HepG2 (cell line): Measurements from ENCODE around the gene MICAL1. TPM values are rescaled to one million over a fixed set of nuclear protein-coding genes. Genes with fewer than 3 reads are reported as not detected.

ENCODE experiments used
- ATAC-seq: fragments of 200-7000 bp; cut with Tn5 transposase; 3 replicates; pipeline ENCODE4 v1.9.1; 2020; ENCODE audit warnings: mild to moderate bottlenecking, moderate library complexity
- BruUV-seq: library from RNA; stranded (reverse); fragments of 400-500 nt; replicated peaks from 2 replicates; lab custom pipeline; 2021; lab: Mats Ljungman, UMichigan
- CTCF ChIA-PET: fragments of 300-600 bp; formaldehyde crosslinking; extraction: SDS; loops from one replicate; lab custom pipeline; 2021; ENCODE audit warnings: low total read pairs, inconsistent platforms, low intra/inter-chr PET ratio; lab: Yijun Ruan, JAX
- POLR2A ChIA-PET: fragments of 350-600 bp; sonication (Branson Sonifier 250); formaldehyde crosslinking; loops from one replicate; lab custom pipeline; 2020; ENCODE audit warnings: antibody characterized with exemption, inconsistent platforms; lab: Yijun Ruan, JAX
- DNase-seq: peaks from one replicate; pipeline ENCODE4 v3.0.0-alpha.2; 2015; ENCODE audit warnings: low spot score
- FAIRE-seq: peaks from 3 replicates; lab custom pipeline; 2011; peaks lifted over from hg19 to GRCh38; lab: Jason Lieb, UNC
- H2AFZ ChIP-seq: one replicate; pipeline ENCODE4 v1.6.1; 2011; ENCODE audit warnings: low read length, inconsistent platforms
- H3K27ac ChIP-seq: fragments of 300-600 bp; 3 replicates; pipeline ENCODE4 v1.8.0; 2011; ENCODE audit warnings: mixed run types, mild to moderate bottlenecking, mixed read lengths, low read length, inconsistent platforms; ENCODE audit not compliant: insufficient read depth; ENCODE audit errors: extremely low read length
- H3K27me3 ChIP-seq, 2 experiments: fragments of 200-600 bp in 1 of 2; 2 replicates in 1 of 2; 3 replicates in 1 of 2; pipeline versions ENCODE4 v1.6.0 to v1.8.0; 2011; ENCODE audit warnings: low read length in 2 of 2, mild to moderate bottlenecking in 2 of 2, moderate library complexity in 2 of 2, inconsistent platforms in 1 of 2; ENCODE audit not compliant: insufficient read depth in 2 of 2, control insufficient read depth in 1 of 2
- H3K36me3 ChIP-seq, 2 experiments: fragments of 200-600 bp in 1 of 2; replicated peaks in 1 of 2; 2 replicates in 1 of 2; 3 replicates in 1 of 2; pipeline versions ENCODE4 v1.5.1 to v1.8.0; 2011; ENCODE audit warnings: low read length in 2 of 2, inconsistent platforms in 1 of 2; ENCODE audit not compliant: insufficient read depth in 2 of 2, control insufficient read depth in 1 of 2
- H3K4me1 ChIP-seq: 2 replicates; pipeline ENCODE4 v1.5.1; 2012; ENCODE audit warnings: low read length, inconsistent platforms; ENCODE audit not compliant: insufficient read depth
- H3K4me2 ChIP-seq: 2 replicates; pipeline ENCODE4 v1.6.0; 2011; ENCODE audit warnings: low read depth, low read length, inconsistent platforms
- H3K4me3 ChIP-seq, 3 experiments: fragments of 200-600 bp in 1 of 3; sonication (generic), shearing (Covaris generic) in 1 of 3; replicated peaks in 1 of 3; 2 replicates each; pipeline ENCODE4 v1.5.1; 2011 to 2016; ENCODE audit warnings: low read length in 3 of 3, inconsistent platforms in 2 of 3, low read depth in 2 of 3, mild to moderate bottlenecking in 2 of 3, control low read depth in 1 of 3, mixed read lengths in 1 of 3; ENCODE audit not compliant: insufficient read depth in 1 of 3
- H3K79me2 ChIP-seq: one replicate; pipeline ENCODE4 v1.6.1; 2011; ENCODE audit warnings: low read length, inconsistent platforms; ENCODE audit not compliant: insufficient read depth
- H3K9ac ChIP-seq: 2 replicates; pipeline ENCODE4 v1.6.0; 2011; ENCODE audit warnings: mild to moderate bottlenecking, low read depth, low read length, inconsistent platforms; ENCODE audit not compliant: insufficient read depth
- H3K9me3 ChIP-seq: 2 replicates; pipeline ENCODE4 v1.5.1; 2012; ENCODE audit warnings: mild to moderate bottlenecking, low read length
- H4K20me1 ChIP-seq: 2 replicates; pipeline ENCODE4 v1.6.0; 2011; ENCODE audit warnings: inconsistent platforms, mild to moderate bottlenecking, low read length, moderate library complexity; ENCODE audit not compliant: insufficient read depth
- CEBPB ChIP-seq: IDR thresholded peaks from 2 replicates; pipeline ENCODE4 v1.6.1; 2011; ENCODE audit warnings: low read depth, low read length, improper control_type of control experiment, borderline replicate concordance
- NR3C1 ChIP-seq: sonication (generic); formaldehyde crosslinking; IDR thresholded peaks from 2 replicates; pipeline ENCODE4 v1.4.0; 2020; ENCODE audit warnings: missing genetic modification reagents
- SOX5 ChIP-seq: IDR thresholded peaks from 2 replicates; pipeline ENCODE4 v1.6.1; 2016; ENCODE audit warnings: borderline replicate concordance
- ZKSCAN5 ChIP-seq: sonication (generic); formaldehyde crosslinking; IDR thresholded peaks from 2 replicates; pipeline ENCODE4 v1.5.1; 2020; ENCODE audit warnings: mild to moderate bottlenecking, missing genetic modification reagents
- ZNF7 ChIP-seq: IDR thresholded peaks from 2 replicates; pipeline ENCODE4 v1.6.1; 2016; ENCODE audit warnings: missing biosample characterization, missing genetic modification reagents
- ZNF773 ChIP-seq: sonication (generic); formaldehyde crosslinking; IDR thresholded peaks from 2 replicates; pipeline ENCODE4 v1.4.0; 2020; ENCODE audit warnings: missing genetic modification reagents, borderline replicate concordance
- WGBS: methylation state at CpG from one replicate; pipeline ENCODE4 v1.1.6; 2017; ENCODE audit warnings: low lambda C conversion rate; 5-methylcytosine and 5-hydroxymethylcytosine counted together
- in situ Hi-C: cut with HindIII; loops from 2 replicates; pipeline ENCODE4 v1.10.0; 2017; ENCODE audit warnings: low pct_unique_long_range_greater_than_20kb; ENCODE audit not compliant: extremely low pct_ligation_motif_present
- intact Hi-C: fragments of 100-400 bp; cut with micrococcal nuclease; formaldehyde crosslinking; loops from one replicate; pipeline ENCODE4 v1.10.0; 2022; ENCODE audit not compliant: unreplicated experiment
- polyA plus RNA-seq, 8 experiments: library from polyadenylated mRNA; depleted of rRNA in 3 of 8; stranded (reverse) in 7 of 8; unstranded in 1 of 8; fragments of >200 nt; fragmentation: Illumina TruSeq in 4 of 8; extraction: Trizol in 4 of 8; gene quantifications; 2 replicates each; pipeline versions ENCODE4 v1.2.1 to v1.2.3, GENCODE V29; 2011 to 2016; ENCODE audit warnings: low read depth in 4 of 8, missing spikeins in 1 of 8, mixed read lengths in 1 of 8; ENCODE audit not compliant: insufficient read depth in 1 of 8
- total RNA-seq, 5 experiments: library from RNA; depleted of rRNA; stranded (reverse); fragments of >200 nt; fragmentation: Illumina TruSeq; extraction: Trizol; gene quantifications; 2 replicates each; pipeline ENCODE4 v1.2.3, GENCODE V29; 2016; ENCODE audit warnings: low read depth in 1 of 5
- TF ChIP-seq, protein P1 (sequence below): IDR thresholded peaks from 2 replicates; pipeline ENCODE4 v1.6.1; 2016; ENCODE audit warnings: missing compliant biosample characterization, missing genetic modification reagents, borderline replicate concordance

MICAL1 gene
- total and polyA plus RNA-seq, 2 of the 13 experiments (the other 11 are each of a cell fraction or from before 2014, with no cell fraction given): 6.9 to 39.0 TPM

DNA sequence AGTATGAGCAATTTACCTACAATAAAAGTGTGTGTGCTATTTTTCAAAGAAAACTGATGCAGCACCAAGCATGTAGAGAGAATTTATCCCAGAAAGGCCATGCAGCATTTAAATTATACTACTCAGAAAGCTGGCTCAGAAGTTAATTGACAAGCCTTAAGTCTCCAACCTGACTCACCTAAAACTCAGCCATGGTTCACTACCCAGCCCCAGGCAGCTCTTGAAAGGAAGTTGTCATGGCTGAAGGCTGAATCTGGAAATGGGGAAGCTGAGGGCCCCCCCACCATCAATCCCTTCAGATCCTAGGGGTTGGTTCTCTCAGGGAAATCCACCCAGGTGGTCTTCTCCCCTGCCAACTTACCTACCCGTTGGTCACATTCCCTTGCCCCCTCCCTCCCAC is 34.8 kb downstream of the MICAL1 start:
- H3K9me3 ChIP-seq: no peaks in the 10 kb centered on the region
- TF ChIP-seq, protein P1, sequence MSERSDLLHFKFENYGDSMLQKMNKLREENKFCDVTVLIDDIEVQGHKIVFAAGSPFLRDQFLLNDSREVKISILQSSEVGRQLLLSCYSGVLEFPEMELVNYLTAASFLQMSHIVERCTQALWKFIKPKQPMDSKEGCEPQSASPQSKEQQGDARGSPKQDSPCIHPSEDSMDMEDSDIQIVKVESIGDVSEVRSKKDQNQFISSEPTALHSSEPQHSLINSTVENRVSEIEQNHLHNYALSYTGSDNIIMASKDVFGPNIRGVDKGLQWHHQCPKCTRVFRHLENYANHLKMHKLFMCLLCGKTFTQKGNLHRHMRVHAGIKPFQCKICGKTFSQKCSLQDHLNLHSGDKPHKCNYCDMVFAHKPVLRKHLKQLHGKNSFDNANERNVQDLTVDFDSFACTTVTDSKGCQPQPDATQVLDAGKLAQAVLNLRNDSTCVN (CRISPR knock-in tag): no peak
- TF ChIP-seq ZNF7: no peak
- no peaks in the 10 kb centered on the region; a peak in 1 of 5 replicates for H3K27me3 ChIP-seq
- no peak overlapping the region for H3K4me3 ChIP-seq
- no peak overlapping the region for H2AFZ ChIP-seq
- H3K79me2 ChIP-seq: no peaks in the 10 kb centered on the region
- DNase-seq: no peak
- H3K36me3 ChIP-seq: no peaks in the 10 kb centered on the region
- intact Hi-C loops: no loop called here
- ChIA-PET POLR2A (no interaction called here), CTCF (no interaction called here)
- H3K4me2 ChIP-seq: no peak overlapping the region
- no peak for ATAC-seq
- 0% methylated on average over 1 of the region's 1 CpG for WGBS
- no peak overlapping the region for H3K9ac ChIP-seq
- no TSS peak for BruUV-seq
- H3K27ac ChIP-seq: no peak overlapping the region
- H3K4me1 ChIP-seq: peaks cover 14% of the 10 kb centered on the region
- FAIRE-seq: no peak
- H4K20me1 ChIP-seq: no peaks in the 10 kb centered on the region
- in situ Hi-C loops: no loop called here

DNA sequence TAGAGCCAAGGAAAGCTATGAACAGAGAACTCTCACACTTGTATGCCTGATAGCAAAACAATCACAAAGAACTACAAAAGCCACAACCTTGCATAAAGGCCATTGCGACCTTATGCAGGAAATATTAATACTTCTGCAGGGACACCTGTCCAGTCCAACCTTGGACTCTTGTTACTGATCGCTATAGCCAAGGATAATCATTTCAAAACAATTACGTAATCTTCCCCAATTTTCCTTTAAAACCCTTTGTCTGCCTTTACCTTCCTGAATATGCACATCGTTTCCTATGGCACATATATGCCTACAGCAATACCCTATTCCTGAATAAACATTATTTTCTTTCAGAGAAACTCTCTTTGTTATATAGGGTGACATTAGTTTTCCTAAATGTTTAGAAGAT is 37.9 kb downstream of the MICAL1 start:
- Histone ChIP-seq H2AFZ (no peak overlapping the region), H3K4me1 (peaks cover 5% of the 10 kb centered on the region; the same call in 1 of the 2 replicates), H3K4me2 (no peak overlapping the region), H3K36me3 (no peaks in the 10 kb centered on the region), H4K20me1 (no peaks in the 10 kb centered on the region), H3K27me3 (no peaks in the 10 kb centered on the region), H3K27ac (no peak overlapping the region), H3K4me3 (no peak overlapping the region), H3K9ac (no peak overlapping the region), H3K9me3 (no peaks in the 10 kb centered on the region), H3K79me2 (no peaks in the 10 kb centered on the region)
- intact Hi-C loops: no loop called here
- POLR2A ChIA-PET: no interaction called here
- 34% methylated on average over 4 of the region's 4 CpGs for WGBS
- TF ChIP-seq CEBPB (peak; percentile 54), ZNF773 (no peak), NR3C1 (no peak), SOX5 (no peak), ZKSCAN5 (CRISPR knock-in tag) (no peak)
- CTCF ChIA-PET: no interaction called here
- ATAC-seq: no peak
- no TSS peak for BruUV-seq
- in situ Hi-C loops: no loop called here
- no peak for DNase-seq
- no peak for FAIRE-seq
